Endothelial cell of umbilical vein (primary cell): ENCODE data around the gene ATG5. TPM values are rescaled to one million over a fixed set of nuclear protein-coding genes. Genes with fewer than 3 reads are reported as not detected.
A peak's percentile ranks its signal among the peaks of the same experiment; 100 is the strongest.

ENCODE experiments used
- BruUV-seq: library from RNA; stranded (reverse); fragments of 400-500 nt; replicated peaks from 2 replicates; lab custom pipeline; 2021; lab: Mats Ljungman, UMichigan
- CTCF ChIA-PET: fragments of 300-600, 350-600 bp; sonication (Branson Sonifier 250); formaldehyde crosslinking; loops from one replicate; lab custom pipeline; 2021; ENCODE audit warnings: antibody characterized with exemption, inconsistent platforms; lab: Charles Lee
- POLR2A ChIA-PET: fragments of 300-600, 350-600 bp; sonication (Branson Sonifier 250); formaldehyde crosslinking; loops from one replicate; lab custom pipeline; 2021; ENCODE audit warnings: antibody characterized with exemption, inconsistent platforms; lab: Charles Lee
- DNase-seq: peaks from one replicate; pipeline ENCODE4 v3.0.0-alpha.2; 2011; ENCODE audit warnings: low read depth, low spot score
- FAIRE-seq: peaks from 2 replicates; lab custom pipeline; 2011; peaks lifted over from hg19 to GRCh38; lab: Jason Lieb, UNC
- H2AFZ ChIP-seq: 2 replicates; pipeline ENCODE4 v1.6.0; 2012; ENCODE audit warnings: low read depth, low read length, control low read depth, inconsistent platforms
- H3K27ac ChIP-seq: 2 replicates; pipeline ENCODE4 v1.5.1; 2011; ENCODE audit warnings: low read depth, mild to moderate bottlenecking, control low read depth, low read length, moderate library complexity; ENCODE audit not compliant: insufficient read depth
- H3K27me3 ChIP-seq, 2 experiments: 2 replicates each; pipeline versions ENCODE4 v1.6.0 to v1.6.1; 2011; ENCODE audit warnings: low read length in 2 of 2, mixed read lengths in 1 of 2; ENCODE audit not compliant: control insufficient read depth in 2 of 2, insufficient read depth in 2 of 2
- H3K36me3 ChIP-seq, 2 experiments: 2 replicates in 1 of 2; 3 replicates in 1 of 2; pipeline ENCODE4 v1.5.1; 2011; ENCODE audit warnings: low read length in 2 of 2, mild to moderate bottlenecking in 1 of 2, moderate library complexity in 1 of 2; ENCODE audit not compliant: control insufficient read depth in 2 of 2, insufficient read depth in 2 of 2; ENCODE audit errors: extremely low read depth in 1 of 2
- H3K4me1 ChIP-seq: 3 replicates; pipeline ENCODE4 v1.5.1; 2011; ENCODE audit warnings: mild to moderate bottlenecking, low read length; ENCODE audit not compliant: control insufficient read depth, insufficient read depth; ENCODE audit errors: extremely low read depth
- H3K4me2 ChIP-seq: 2 replicates; pipeline ENCODE4 v1.6.1; 2011; ENCODE audit warnings: low read length, control low read depth, mixed read lengths; ENCODE audit not compliant: insufficient read depth
- H3K4me3 ChIP-seq, 3 experiments: fragments of 200-600 bp in 1 of 3; sonication (generic), shearing (Covaris generic) in 1 of 3; replicated peaks in 1 of 3; 2 replicates each; pipeline ENCODE4 v1.5.1; 2011 to 2016; ENCODE audit warnings: control low read depth in 3 of 3, low read length in 3 of 3, mild to moderate bottlenecking in 2 of 3, inconsistent platforms in 1 of 3, low read depth in 1 of 3, moderate library complexity in 1 of 3; ENCODE audit not compliant: insufficient read depth in 1 of 3
- H3K79me2 ChIP-seq: 2 replicates; pipeline ENCODE4 v1.6.0; 2012; ENCODE audit warnings: low read length, inconsistent platforms; ENCODE audit not compliant: control insufficient read depth, insufficient read depth
- H3K9ac ChIP-seq: replicated peaks from 2 replicates; pipeline ENCODE3; 2011; ENCODE audit warnings: low read length, control low read depth; ENCODE audit not compliant: insufficient read depth; ENCODE audit errors: extremely low read depth
- H3K9me1 ChIP-seq: replicated peaks from 3 replicates; pipeline ENCODE4 v1.6.0; 2011; ENCODE audit warnings: mild to moderate bottlenecking, low read length; ENCODE audit not compliant: control insufficient read depth, insufficient read depth; ENCODE audit errors: extremely low read depth
- H3K9me3 ChIP-seq: replicated peaks from 2 replicates; pipeline ENCODE4 v1.5.1; 2012; ENCODE audit warnings: low read length, inconsistent platforms; ENCODE audit not compliant: control insufficient read depth, insufficient read depth
- H4K20me1 ChIP-seq: replicated peaks from 2 replicates; pipeline ENCODE3; 2011; ENCODE audit warnings: mild to moderate bottlenecking, low read length; ENCODE audit not compliant: control insufficient read depth, insufficient read depth; ENCODE audit errors: extremely low read depth
- CTCF ChIP-seq, 2 donors: IDR thresholded peaks; 1 replicate in 1 of 2; 2 replicates in 1 of 2; pipeline ENCODE4 v1.5.1; 2011; ENCODE audit warnings: low read length in 2 of 2, mild to moderate bottlenecking in 2 of 2, moderate library complexity in 2 of 2, control low read depth in 1 of 2, inconsistent platforms in 1 of 2, low read depth in 1 of 2; ENCODE audit not compliant: insufficient read depth in 1 of 2; ENCODE audit errors: extremely low read depth in 1 of 2
- EZH2 ChIP-seq: IDR thresholded peaks from 2 replicates; pipeline ENCODE4 v1.6.1; 2012; ENCODE audit warnings: borderline replicate concordance, low read depth, mild to moderate bottlenecking, moderate library complexity, low read length, inconsistent platforms; ENCODE audit not compliant: severe bottlenecking
- FOS ChIP-seq: IDR thresholded peaks from 2 replicates; pipeline ENCODE4 v1.6.1; 2011; ENCODE audit warnings: mild to moderate bottlenecking, low read length, moderate library complexity, borderline replicate concordance; ENCODE audit not compliant: insufficient read depth
- GATA2 ChIP-seq: IDR thresholded peaks from 2 replicates; pipeline ENCODE4 v1.7.0; 2011; ENCODE audit warnings: low read depth, mild to moderate bottlenecking, moderate library complexity, mixed read lengths, low read length; ENCODE audit not compliant: insufficient read length, insufficient read depth
- JUN ChIP-seq: IDR thresholded peaks from 2 replicates; pipeline ENCODE4 v1.6.1; 2011; ENCODE audit warnings: borderline replicate concordance, low read depth; ENCODE audit not compliant: insufficient read length, insufficient read depth
- MYC ChIP-seq: IDR thresholded peaks from one replicate; pipeline ENCODE4 v1.6.1; 2011; ENCODE audit warnings: mild to moderate bottlenecking, low read depth, low read length
- POLR2A ChIP-seq: IDR thresholded peaks from 2 replicates; pipeline ENCODE4 v1.6.1; 2012; ENCODE audit warnings: low read depth, mild to moderate bottlenecking, control low read depth, low read length
- POLR2AphosphoS5 ChIP-seq: IDR thresholded peaks from 2 replicates; pipeline ENCODE4 v1.6.1; 2012; ENCODE audit warnings: low read depth, mild to moderate bottlenecking, control low read depth, low read length, moderate library complexity; ENCODE audit not compliant: insufficient read depth
- dilution Hi-C: fragments of 300-500 bp; cut with MboI; formaldehyde crosslinking; loops from one replicate; pipeline ENCODE4 v1.15.0; 2019; ENCODE audit warnings: low sequenced_read_pairs; ENCODE audit not compliant: extremely low pct_ligation_motif_present
- intact Hi-C: fragments of 100-400 bp; cut with micrococcal nuclease; formaldehyde crosslinking; loops from one replicate; pipeline ENCODE4 v1.10.0; 2022
- polyA plus RNA-seq, 4 experiments: library from polyadenylated mRNA; depleted of rRNA in 3 of 4; stranded (reverse) in 3 of 4; unstranded in 1 of 4; fragments of >200 nt; gene quantifications; 2 replicates each; pipeline versions ENCODE4 v1.2.1 to v1.2.3, GENCODE V29; 2011 to 2012; ENCODE audit warnings: missing spikeins in 1 of 4
- total RNA-seq: library from RNA; stranded (reverse); gene quantifications from 2 replicates; pipeline ENCODE4 v1.2.3, GENCODE V29; 2021
- TF ChIP-seq, protein P1 (sequence below): IDR thresholded peaks from 2 replicates; pipeline ENCODE4 v1.6.1; 2011; ENCODE audit not compliant: insufficient read depth, insufficient read length

ATG5 gene
- total and polyA plus RNA-seq, 2 donors (not counting 3 experiments of a cell fraction or from before 2014, with no cell fraction given) = 14.1 to 32.8 TPM

DNA sequence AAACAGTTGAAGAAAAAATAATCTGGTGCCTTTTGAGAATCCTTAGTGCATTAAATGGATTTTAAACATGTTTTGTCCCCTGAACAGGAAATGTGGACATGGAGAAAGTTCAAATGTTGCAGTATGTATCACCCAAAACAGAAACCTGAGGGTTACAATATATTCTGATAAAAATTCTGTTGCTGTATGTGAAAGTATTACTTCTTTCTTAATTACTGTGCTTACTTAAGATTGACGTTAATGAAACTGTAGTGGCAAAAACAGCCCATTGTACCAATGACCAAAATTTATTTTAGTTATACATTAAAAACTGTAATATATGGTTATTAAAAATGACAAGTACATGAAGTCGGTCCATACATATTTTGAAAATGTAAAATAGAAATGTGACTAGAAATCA is 138.8 kb downstream of the ATG5 start:
- Histone ChIP-seq H3K27ac (no peak overlapping the region), H2AFZ (no peak overlapping the region), H3K36me3 (peaks cover 2 to 3% of the 10 kb centered on the region in 2 experiments), H3K9me1 (peaks cover 2% of the 10 kb centered on the region), H3K27me3 (no peaks in the 10 kb centered on the region), H3K4me2 (no peak overlapping the region), H3K4me1 (no peaks in the 10 kb centered on the region), H3K4me3 (no peak overlapping the region), H3K79me2 (no peaks in the 10 kb centered on the region), H4K20me1 (no peaks in the 10 kb centered on the region), H3K9me3 (no peaks in the 10 kb centered on the region), H3K9ac (no peak overlapping the region)
- BruUV-seq = no TSS peak
- DNase-seq = no peak
- POLR2A ChIA-PET = no interaction called here
- no peak for FAIRE-seq
- intact Hi-C loops (no loop called here), dilution Hi-C loops (no loop called here)
- TF ChIP-seq GATA2 (no peak), POLR2AphosphoS5 (no peak), CTCF (IDR thresholded peaks at IDR 0.05; ENCODE audit: extremely low read depth in 1 of 2, insufficient read depth in 1 of 2, low read depth in 1 of 2, low read length in 2 of 2) (no peak)
- CTCF ChIA-PET = no interaction called here

- no peaks in the 10 kb centered on the region for H3K27me3 ChIP-seq
- no peak overlapping the region for H3K4me2 ChIP-seq
- no peak overlapping the region for H2AFZ ChIP-seq
- H3K9ac ChIP-seq = no peak overlapping the region
- no peak overlapping the region for H3K27ac ChIP-seq
- peaks cover 2% of the 10 kb centered on the region for H3K9me1 ChIP-seq
- H3K4me3 ChIP-seq = no peak overlapping the region
- FAIRE-seq (no peak), DNase-seq (no peak)
- dilution Hi-C loops (no loop called here), intact Hi-C loops (no loop called here)
- no peaks in the 10 kb centered on the region for H3K79me2 ChIP-seq
- CTCF ChIA-PET = no interaction called here
- H3K36me3 ChIP-seq = peaks cover 2 to 3% of the 10 kb centered on the region in 2 experiments
- H4K20me1 ChIP-seq = no peaks in the 10 kb centered on the region
- TSS peak; percentile 39 for BruUV-seq
- no peaks in the 10 kb centered on the region for H3K4me1 ChIP-seq
- POLR2A ChIA-PET = no interaction called here
- TF ChIP-seq POLR2A (no peak), GATA2 (no peak), FOS (no peak), MYC (no peak), CTCF (IDR thresholded peaks at IDR 0.05; ENCODE audit: extremely low read depth in 1 of 2, insufficient read depth in 1 of 2, low read depth in 1 of 2, low read length in 2 of 2) (no peak), JUN (no peak), EZH2 (no peak), POLR2AphosphoS5 (no peak)
- TF ChIP-seq, protein P1, sequence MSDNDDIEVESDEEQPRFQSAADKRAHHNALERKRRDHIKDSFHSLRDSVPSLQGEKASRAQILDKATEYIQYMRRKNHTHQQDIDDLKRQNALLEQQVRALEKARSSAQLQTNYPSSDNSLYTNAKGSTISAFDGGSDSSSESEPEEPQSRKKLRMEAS = no peak
- H3K9me3 ChIP-seq = no peaks in the 10 kb centered on the region
These were observed 139.4 kb downstream of the ATG5 start for GRCh38 chr6:106186172-106186571.
